Muscle layer of colon (tissue), 2 donors: ENCODE results near the gene CRLF1.

Experiments used
- H3K27ac ChIP-seq: one replicate; pipeline ENCODE4 v1.7.0; 2013; ENCODE audit warnings: low read depth, mild to moderate bottlenecking, low read length, moderate library complexity
- H3K27me3 ChIP-seq, 2 donors: one replicate each; pipeline ENCODE4 v1.7.0; 2013; ENCODE audit warnings: low read length in 2 of 2, mild to moderate bottlenecking in 2 of 2; ENCODE audit not compliant: insufficient read depth in 2 of 2, control insufficient read depth in 1 of 2
- H3K36me3 ChIP-seq: one replicate; pipeline ENCODE4 v1.7.0; 2013; ENCODE audit warnings: mild to moderate bottlenecking, low read length; ENCODE audit not compliant: insufficient read depth
- H3K4me1 ChIP-seq: one replicate; pipeline ENCODE4 v1.7.0; 2013; ENCODE audit warnings: mild to moderate bottlenecking, low read length; ENCODE audit not compliant: insufficient read depth
- H3K4me3 ChIP-seq, 2 donors: one replicate each; pipeline ENCODE4 v1.7.0; 2013; ENCODE audit warnings: low read length in 2 of 2, low read depth in 1 of 2, mild to moderate bottlenecking in 1 of 2, moderate library complexity in 1 of 2
- H3K9ac ChIP-seq: one replicate; pipeline ENCODE4 v1.7.0; 2013; ENCODE audit warnings: low read length
- H3K9me3 ChIP-seq: one replicate; pipeline ENCODE4 v1.7.0; 2013; ENCODE audit warnings: mild to moderate bottlenecking, low read length
- donor health status: abdominal sarcoma.
- donor health status: Adenocarcinoma of cecum.

The CRLF1 gene

DNA sequence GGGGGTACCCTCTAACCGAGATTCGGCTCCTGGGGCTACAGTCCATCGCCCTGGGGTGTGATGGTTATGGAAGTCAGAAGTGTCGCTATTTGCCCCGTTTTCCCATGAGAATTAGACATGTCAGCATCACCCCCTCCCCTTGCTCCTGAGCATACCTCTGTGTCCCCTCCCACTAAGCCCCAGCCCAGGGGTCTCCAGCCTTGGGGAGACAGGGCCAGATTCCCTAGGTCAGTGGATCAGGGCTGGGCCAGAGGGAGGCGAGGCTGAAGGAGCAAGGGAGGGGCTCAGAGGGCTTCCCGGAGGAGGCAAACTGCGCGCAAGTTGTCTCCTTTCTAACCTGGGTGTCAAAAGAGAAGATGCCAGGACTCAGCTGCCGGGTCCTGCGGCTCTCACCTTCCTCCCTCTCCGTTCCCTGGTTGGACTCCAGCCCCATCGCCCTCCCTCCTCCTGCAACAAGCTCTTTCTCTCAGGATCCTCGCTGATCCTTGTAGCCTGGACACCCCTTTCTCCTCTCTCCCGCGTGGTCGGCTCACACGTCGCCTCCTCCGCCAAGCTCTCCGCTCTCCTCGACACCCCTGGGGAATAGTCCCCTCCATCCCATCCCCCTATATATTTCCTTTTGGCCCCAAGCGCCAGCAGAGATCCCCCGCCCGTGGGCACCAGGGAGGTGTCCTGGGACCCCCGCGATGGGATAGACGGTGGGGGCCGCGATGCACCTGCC is 5.6 kb upstream of the CRLF1 start:
- Histone ChIP-seq H3K4me3 (peak overlapping the region; percentile 45 to 47), H3K27me3 (peaks cover 64 to 89% of the 10 kb centered on the region in 2 donors), H3K9me3 (no peaks in the 10 kb centered on the region), H3K4me1 (peaks cover 16% of the 10 kb centered on the region), H3K36me3 (no peaks in the 10 kb centered on the region), H3K27ac (no peak overlapping the region), H3K9ac (no peak overlapping the region)

- H3K27me3 ChIP-seq = peaks cover 64 to 83% of the 10 kb centered on the region in 2 donors
These were observed 4.9 kb upstream of the CRLF1 start for GRCh38 chr19:18611327-18612050.

GRCh38 chr19:18610556-18611326 is 4.1 kb upstream of the CRLF1 start:
- H3K4me1 ChIP-seq = peaks cover 16% of the 10 kb centered on the region
- H3K27ac ChIP-seq = no peak overlapping the region
- H3K4me3 ChIP-seq = no peak overlapping the region
- no peak overlapping the region for H3K9ac ChIP-seq
- peaks cover 60 to 84% of the 10 kb centered on the region in 2 donors for H3K27me3 ChIP-seq
- no peaks in the 10 kb centered on the region for H3K9me3 ChIP-seq
- no peaks in the 10 kb centered on the region for H3K36me3 ChIP-seq

More at GRCh38 chr19:18611327-18612050, 4.9 kb upstream of the CRLF1 start:
- no peak overlapping the region for H3K4me3 ChIP-seq
- peaks cover 16% of the 10 kb centered on the region for H3K4me1 ChIP-seq
- H3K9me3 ChIP-seq = no peaks in the 10 kb centered on the region
- H3K9ac ChIP-seq = no peak overlapping the region
- H3K27ac ChIP-seq = no peak overlapping the region
- H3K36me3 ChIP-seq = no peaks in the 10 kb centered on the region

GRCh38 chr19:18610245-18610555 is 3.6 kb upstream of the CRLF1 start:
- H3K4me1 ChIP-seq = peaks cover 16% of the 10 kb centered on the region
- H3K9ac ChIP-seq = no peak overlapping the region
- no peaks in the 10 kb centered on the region for H3K36me3 ChIP-seq
- H3K27me3 ChIP-seq = peaks cover 64 to 90% of the 10 kb centered on the region in 2 donors
- no peak overlapping the region for H3K4me3 ChIP-seq
- no peak overlapping the region for H3K27ac ChIP-seq
- no peaks in the 10 kb centered on the region for H3K9me3 ChIP-seq

DNA sequence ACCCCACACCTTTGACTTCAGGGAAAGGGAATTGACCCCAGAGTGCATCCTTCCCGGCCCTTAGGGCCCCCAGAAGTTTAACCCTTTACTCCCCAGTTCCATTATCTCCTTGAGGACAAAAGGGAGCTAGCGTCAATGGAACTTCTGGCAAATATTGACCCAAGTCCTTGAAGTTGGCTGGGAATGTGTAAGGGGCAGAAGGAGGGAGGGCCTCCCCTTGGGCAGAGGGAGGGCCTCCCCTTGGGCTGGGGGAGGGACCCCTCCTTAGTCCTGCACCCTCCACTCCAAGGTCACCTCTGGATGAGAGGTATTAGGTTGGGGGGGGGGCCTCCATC is 3.1 kb upstream of the CRLF1 start:
- Histone ChIP-seq H3K36me3 (no peaks in the 10 kb centered on the region), H3K27me3 (peaks cover 70 to 94% of the 10 kb centered on the region in 2 donors), H3K9me3 (no peaks in the 10 kb centered on the region), H3K27ac (no peak overlapping the region), H3K4me3 (no peak overlapping the region), H3K9ac (no peak overlapping the region), H3K4me1 (peaks cover 16% of the 10 kb centered on the region)

DNA sequence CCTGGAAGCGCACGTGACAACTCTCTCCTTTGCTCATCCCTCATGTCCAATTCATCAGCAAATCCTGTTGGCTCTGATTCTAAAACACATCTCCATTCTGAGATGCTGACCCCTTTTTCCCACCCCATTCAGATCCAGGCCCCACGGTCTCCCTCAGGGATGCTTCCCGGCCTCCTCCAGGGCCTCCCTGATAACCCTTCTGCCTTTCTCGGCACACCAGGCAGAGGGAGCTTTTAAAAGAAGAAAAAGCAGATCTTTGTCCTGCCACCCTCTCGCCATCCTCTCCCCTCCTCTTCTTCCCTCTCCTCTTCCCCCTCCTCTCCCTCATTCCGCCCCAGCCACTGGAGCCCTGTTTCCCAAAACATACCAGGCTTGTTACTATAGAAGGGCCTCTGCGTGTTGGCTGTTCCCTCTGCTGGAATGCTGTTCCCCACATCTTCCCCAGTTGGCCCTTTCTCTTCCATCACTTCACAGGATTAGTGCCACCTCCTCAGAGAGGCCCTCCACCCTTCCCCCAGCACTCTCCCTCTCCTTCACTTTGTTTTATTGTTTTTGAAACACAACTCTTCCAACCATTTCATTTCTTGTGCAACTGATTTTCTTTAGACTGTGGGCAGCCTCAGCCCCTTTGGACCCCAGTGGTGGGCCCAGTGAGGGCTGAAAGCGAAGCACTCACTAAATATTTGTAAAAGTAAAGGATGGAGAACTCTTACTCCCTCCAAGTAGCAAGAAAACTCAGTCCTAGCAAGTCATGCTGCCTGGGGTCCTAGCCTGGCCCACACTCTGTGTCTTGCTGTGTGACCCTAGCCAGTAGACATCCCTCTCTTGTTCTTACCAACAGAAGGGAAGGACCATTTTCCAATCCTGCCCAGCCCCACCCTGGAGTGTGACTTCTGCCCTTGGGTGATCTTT is 2.5 kb upstream of the CRLF1 start:
- Histone ChIP-seq H3K4me3 (no peak overlapping the region), H3K27me3 (peaks cover 72 to 94% of the 10 kb centered on the region in 2 donors), H3K9ac (no peak overlapping the region), H3K4me1 (peaks cover 16% of the 10 kb centered on the region), H3K27ac (no peak overlapping the region), H3K36me3 (no peaks in the 10 kb centered on the region), H3K9me3 (no peaks in the 10 kb centered on the region)

- Histone ChIP-seq H3K27ac (no peak overlapping the region), H3K4me3 (no peak overlapping the region), H3K4me1 (peaks cover 16% of the 10 kb centered on the region), H3K9me3 (no peaks in the 10 kb centered on the region), H3K36me3 (no peaks in the 10 kb centered on the region), H3K27me3 (peaks cover 68 to 94% of the 10 kb centered on the region in 2 donors), H3K9ac (no peak overlapping the region)
These were observed 1.7 kb upstream of the CRLF1 start for GRCh38 chr19:18608102-18608804.

- Histone ChIP-seq H3K27ac (no peak overlapping the region), H3K27me3 (peaks cover 63 to 91% of the 10 kb centered on the region in 2 donors), H3K9me3 (no peaks in the 10 kb centered on the region), H3K4me3 (no peak overlapping the region), H3K36me3 (no peaks in the 10 kb centered on the region), H3K9ac (no peak overlapping the region), H3K4me1 (peaks cover 8% of the 10 kb centered on the region)
These were observed 865 bp upstream of the CRLF1 start for GRCh38 chr19:18607226-18608101.

- Histone ChIP-seq H3K27me3 (peaks cover 49 to 80% of the 10 kb centered on the region in 2 donors), H3K9ac (no peak overlapping the region), H3K4me1 (no peaks in the 10 kb centered on the region), H3K4me3 (no peak overlapping the region), H3K27ac (no peak overlapping the region), H3K9me3 (no peaks in the 10 kb centered on the region), H3K36me3 (no peaks in the 10 kb centered on the region)
These were observed 886 bp downstream of the CRLF1 start for GRCh38 chr19:18605546-18606280.
